Right atrium auricular region (tissue), 2 donors: Measurements from ENCODE around the gene RABGGTA. TPM values are rescaled to one million over a fixed set of nuclear protein-coding genes. Genes with fewer than 3 reads are reported as not detected.
A peak's percentile ranks its signal among the peaks of the same experiment; 100 is the strongest.

ENCODE experiments used
- DNase-seq: peaks from one replicate; pipeline ENCODE4 v3.0.0-alpha.2; 2019; ENCODE audit warnings: low spot score
- H3K27ac ChIP-seq, 2 donors: fragments of 200-600 bp; sonication (generic); 1 replicate in 1 of 2; 2 replicates in 1 of 2; pipeline ENCODE4 v1.5.1; 2016 to 2019
- H3K27me3 ChIP-seq, 2 donors: fragments of 200-600 bp; sonication (generic); one replicate each; pipeline versions ENCODE4 v1.5.1 to v1.6.0; 2017 to 2019
- H3K36me3 ChIP-seq: fragments of 200-600 bp; sonication (generic); one replicate; pipeline ENCODE4 v1.5.1; 2016
- H3K4me1 ChIP-seq, 2 donors: fragments of 200-600 bp; sonication (generic); one replicate each; pipeline versions ENCODE4 v1.5.1 to v1.6.0; 2017 to 2019
- H3K4me3 ChIP-seq, 2 donors: fragments of 200-600 bp; sonication (generic); 1 replicate in 1 of 2; 2 replicates in 1 of 2; pipeline ENCODE4 v1.5.1; 2017 to 2019; ENCODE audit warnings: mild to moderate bottlenecking in 1 of 2, moderate library complexity in 1 of 2
- H3K9me3 ChIP-seq, 2 donors: fragments of 200-600 bp; sonication (generic); one replicate each; pipeline ENCODE4 v1.5.1; 2019
- CTCF ChIP-seq, 2 donors: fragments of 200-600 bp; sonication (generic); IDR thresholded peaks; one replicate each; pipeline ENCODE4 v1.5.1; 2019; ENCODE audit warnings: antibody characterized with exemption in 2 of 2
- total RNA-seq, 2 donors: library from RNA; depleted of rRNA; stranded (reverse); fragments of >200 nt; gene quantifications; one replicate each; pipeline ENCODE4 v1.1.0, GENCODE V29; 2016

RABGGTA gene
- total RNA-seq, 2 donors from 2014 or later: 21.3 to 22.2 TPM

GRCh38 chr14:24243336-24243836, 28.0 kb downstream of the RABGGTA start:
- no peak for TF ChIP-seq CTCF (IDR thresholded peaks at IDR 0.05)
- Histone ChIP-seq H3K4me1 (peaks cover 0 to 40% of the 10 kb centered on the region in 2 donors), H3K27ac (peak overlapping the region; percentile 96 to 99), H3K9me3 (no peaks in the 10 kb centered on the region), H3K4me3 (peak overlapping the region; percentile 63), H3K27me3 (no peaks in the 10 kb centered on the region), H3K36me3 (peaks cover 28% of the 10 kb centered on the region)
- peak; percentile 63 for DNase-seq

GRCh38 chr14:24241829-24242443, 29.5 kb downstream of the RABGGTA start:
- Histone ChIP-seq H3K9me3 (no peaks in the 10 kb centered on the region), H3K4me1 (peaks cover 0 to 40% of the 10 kb centered on the region in 2 donors), H3K4me3 (peak overlapping the region; percentile 63), H3K27me3 (no peaks in the 10 kb centered on the region), H3K27ac (peak overlapping the region; percentile 96 to 99), H3K36me3 (peaks cover 43% of the 10 kb centered on the region)
- peak; percentile 47 to 66 for TF ChIP-seq CTCF (IDR thresholded peaks at IDR 0.05)
- peak; percentile 90 for DNase-seq

GRCh38 chr14:24240110-24240918, 31.1 kb downstream of the RABGGTA start:
- no peaks in the 10 kb centered on the region for H3K9me3 ChIP-seq
- H3K36me3 ChIP-seq: peaks cover 58% of the 10 kb centered on the region
- H3K4me3 ChIP-seq: no peak overlapping the region
- no peaks in the 10 kb centered on the region for H3K27me3 ChIP-seq
- no peak for DNase-seq
- peaks cover 0 to 40% of the 10 kb centered on the region in 2 donors for H3K4me1 ChIP-seq
- no peak for TF ChIP-seq CTCF (IDR thresholded peaks at IDR 0.05)
- peak overlapping the region in 1 of 2 donors; percentile 99 for H3K27ac ChIP-seq

- no peak overlapping the region for H3K27ac ChIP-seq
- peaks cover 0 to 46% of the 10 kb centered on the region in 2 donors for H3K4me1 ChIP-seq
- no peak overlapping the region for H3K4me3 ChIP-seq
- no peak for DNase-seq
- peaks cover 58% of the 10 kb centered on the region for H3K36me3 ChIP-seq
- no peaks in the 10 kb centered on the region for H3K27me3 ChIP-seq
- H3K9me3 ChIP-seq: no peaks in the 10 kb centered on the region
- no peak for TF ChIP-seq CTCF (IDR thresholded peaks at IDR 0.05)
These were observed 32.8 kb downstream of the RABGGTA start for GRCh38 chr14:24238527-24239037.

GRCh38 chr14:24238123-24238522, 33.3 kb downstream of the RABGGTA start:
- Histone ChIP-seq H3K27me3 (no peaks in the 10 kb centered on the region), H3K4me3 (no peak overlapping the region), H3K9me3 (no peaks in the 10 kb centered on the region), H3K4me1 (peaks cover 0 to 47% of the 10 kb centered on the region in 2 donors), H3K27ac (no peak overlapping the region), H3K36me3 (peaks cover 58% of the 10 kb centered on the region)
- DNase-seq: no peak
- no peak for TF ChIP-seq CTCF (IDR thresholded peaks at IDR 0.05)
